ENCODE results near the gene ABHD12.
A peak's percentile ranks its signal among the peaks of the same experiment; 100 is the strongest.

Gene ABHD12

GRCh38 chr20:25282034-25282781 lies 108.4 kb downstream of the ABHD12 start:
- Histone ChIP-seq H3K4me3 (ENCODE audit: low read depth in 1 of 2, low read length in 2 of 2) (no peak overlapping the region), H3K36me3 (ENCODE audit: insufficient read depth, low read length) (peaks cover 97% of the 10 kb centered on the region), H3K4me2 (ENCODE audit: insufficient read depth, low read length) (no peak overlapping the region), H2AFZ (ENCODE audit: low read depth, low read length) (no peak overlapping the region), H3K9me3 (ENCODE audit: insufficient read depth, low read length, severe bottlenecking) (no peaks in the 10 kb centered on the region), H4K20me1 (ENCODE audit: insufficient read depth, low read length) (peaks cover 7% of the 10 kb centered on the region; the same call in 1 of the 2 replicates), H3K27ac (ENCODE audit: low read length) (peak overlapping the region; percentile 27; the same call in 1 of the 2 replicates), H3K27me3 (ENCODE audit: insufficient read depth, low read length, poor library complexity) (no peaks in the 10 kb centered on the region), H3K79me2 (ENCODE audit: insufficient read depth, low read length) (no peaks in the 10 kb centered on the region), H3K4me1 (ENCODE audit: insufficient read depth, low read length) (no peaks in the 10 kb centered on the region), H3K9ac (ENCODE audit: low read depth, low read length) (no peak overlapping the region)
- TF ChIP-seq CTCF (IDR thresholded peaks at IDR 0.05; ENCODE audit: borderline replicate concordance, extremely low read depth, low read length, poor library complexity, severe bottlenecking) (no peak), EZH2 (IDR thresholded peaks at IDR 0.05; ENCODE audit: borderline replicate concordance, low read depth, low read length, severe bottlenecking) (no peak)
- peak; percentile 7; the same call in 1 of the 3 replicates for ATAC-seq (ENCODE audit: insufficient read depth, low read depth)
- DNase-seq, result no peak

GRCh38 chr20:25281541-25281991 lies 109.1 kb downstream of the ABHD12 start:
- Histone ChIP-seq H3K4me1 (ENCODE audit: insufficient read depth, low read length) (no peaks in the 10 kb centered on the region), H3K9me3 (ENCODE audit: insufficient read depth, low read length, severe bottlenecking) (no peaks in the 10 kb centered on the region), H3K27ac (ENCODE audit: low read length) (peak overlapping the region; percentile 6; the same call in 1 of the 2 replicates), H3K79me2 (ENCODE audit: insufficient read depth, low read length) (no peaks in the 10 kb centered on the region), H3K9ac (ENCODE audit: low read depth, low read length) (no peak overlapping the region), H3K4me3 (ENCODE audit: low read depth in 1 of 2, low read length in 2 of 2) (no peak overlapping the region), H2AFZ (ENCODE audit: low read depth, low read length) (no peak overlapping the region), H3K4me2 (ENCODE audit: insufficient read depth, low read length) (no peak overlapping the region), H3K36me3 (ENCODE audit: insufficient read depth, low read length) (peaks cover 97% of the 10 kb centered on the region), H3K27me3 (ENCODE audit: insufficient read depth, low read length, poor library complexity) (no peaks in the 10 kb centered on the region), H4K20me1 (ENCODE audit: insufficient read depth, low read length) (peaks cover 4% of the 10 kb centered on the region; the same call in 1 of the 2 replicates)
- no peak for TF ChIP-seq CTCF (IDR thresholded peaks at IDR 0.05; ENCODE audit: borderline replicate concordance, extremely low read depth, low read length, poor library complexity, severe bottlenecking)
- no peak for TF ChIP-seq EZH2 (IDR thresholded peaks at IDR 0.05; ENCODE audit: borderline replicate concordance, low read depth, low read length, severe bottlenecking)
- ATAC-seq (ENCODE audit: insufficient read depth, low read depth), result peak; percentile 41
- peak; percentile 60 for DNase-seq

- H3K27me3 ChIP-seq (ENCODE audit: insufficient read depth, low read length, poor library complexity), result no peaks in the 10 kb centered on the region
These were observed 109.8 kb downstream of the ABHD12 start for GRCh38 chr20:25280574-25281535.

More at GRCh38 chr20:25280574-25281535, 109.8 kb downstream of the ABHD12 start:
- Histone ChIP-seq H4K20me1 (ENCODE audit: insufficient read depth, low read length) (peaks cover 4% of the 10 kb centered on the region; the same call in 1 of the 2 replicates), H3K27ac (ENCODE audit: low read length) (no peak overlapping the region), H3K79me2 (ENCODE audit: insufficient read depth, low read length) (no peaks in the 10 kb centered on the region), H3K9me3 (ENCODE audit: insufficient read depth, low read length, severe bottlenecking) (no peaks in the 10 kb centered on the region), H3K4me1 (ENCODE audit: insufficient read depth, low read length) (no peaks in the 10 kb centered on the region), H3K9ac (ENCODE audit: low read depth, low read length) (no peak overlapping the region), H3K36me3 (ENCODE audit: insufficient read depth, low read length) (peaks cover 97% of the 10 kb centered on the region), H2AFZ (ENCODE audit: low read depth, low read length) (no peak overlapping the region), H3K4me3 (ENCODE audit: low read depth in 1 of 2, low read length in 2 of 2) (no peak overlapping the region), H3K4me2 (ENCODE audit: insufficient read depth, low read length) (no peak overlapping the region)
- no peak for TF ChIP-seq EZH2 (IDR thresholded peaks at IDR 0.05; ENCODE audit: borderline replicate concordance, low read depth, low read length, severe bottlenecking)
- no peak for DNase-seq
- no peak for ATAC-seq (ENCODE audit: insufficient read depth, low read depth)

All from DND-41 (cell line).